Lung microvascular endothelial cell (primary cell): ENCODE measurements around the gene UMAD1. TPM values are rescaled to one million over a fixed set of nuclear protein-coding genes. Genes with fewer than 3 reads are reported as not detected.

Experiments used
- DNase-seq, 2 donors: peaks; one replicate each; pipeline versions ENCODE4 v3.0.0 to v3.0.0-alpha.2; 2010; ENCODE audit warnings: low read depth in 2 of 2
- total RNA-seq: library from RNA; depleted of rRNA; stranded (reverse); fragments of >200 nt; gene quantifications from 2 replicates; pipeline ENCODE4 v1.2.1, GENCODE V29; 2014

Gene UMAD1
- total RNA-seq, 1 donor from 2014 or later: 4.0 TPM

GRCh38 chr7:7720750-7721621, 80.4 kb downstream of the UMAD1 start:
- no peak for DNase-seq

GRCh38 chr7:7731732-7732131, 91.2 kb downstream of the UMAD1 start:
- DNase-seq: peak; percentile 33 to 57

GRCh38 chr7:7732621-7733281, 92.2 kb downstream of the UMAD1 start:
- no peak for DNase-seq

- no peak for DNase-seq
Observed at GRCh38 chr7:7736671-7737070, 96.1 kb downstream of the UMAD1 start.

GRCh38 chr7:7737674-7738073, 97.1 kb downstream of the UMAD1 start:
- no peak for DNase-seq

GRCh38 chr7:7738177-7738576, 97.6 kb downstream of the UMAD1 start:
- no peak for DNase-seq

GRCh38 chr7:7738622-7739021, 98.1 kb downstream of the UMAD1 start:
- no peak for DNase-seq

- no peak for DNase-seq
Observed at GRCh38 chr7:7739204-7740036, 98.9 kb downstream of the UMAD1 start.

GRCh38 chr7:7740037-7740355, 99.4 kb downstream of the UMAD1 start:
- no peak for DNase-seq

GRCh38 chr7:7742223-7742622, 101.7 kb downstream of the UMAD1 start:
- no peak for DNase-seq

- DNase-seq: no peak
Observed at GRCh38 chr7:7745258-7745657, 104.7 kb downstream of the UMAD1 start.

GRCh38 chr7:7745966-7746365, 105.4 kb downstream of the UMAD1 start:
- no peak for DNase-seq

GRCh38 chr7:7746458-7746857, 105.9 kb downstream of the UMAD1 start:
- no peak for DNase-seq

- DNase-seq: no peak
Observed at GRCh38 chr7:7750571-7751242, 110.2 kb downstream of the UMAD1 start.

GRCh38 chr7:7751243-7752092, 110.9 kb downstream of the UMAD1 start:
- DNase-seq: no peak

- no peak for DNase-seq
Observed at GRCh38 chr7:7756577-7756976, 116.0 kb downstream of the UMAD1 start.

GRCh38 chr7:7757576-7757975, 117.0 kb downstream of the UMAD1 start:
- DNase-seq: no peak

- DNase-seq: peak; percentile 43 to 66
Observed at GRCh38 chr7:7761340-7761973, 120.9 kb downstream of the UMAD1 start.

- peak; percentile 11 to 61 for DNase-seq
Observed at GRCh38 chr7:7761974-7762779, 121.6 kb downstream of the UMAD1 start.
